LNCAP (cell line): Measurements from ENCODE around the gene PITPNM1.

Experiments
- TF ChIP-seq, protein P1 (sequence below): fragments of 450-650 bp; IDR thresholded peaks from 2 replicates; pipeline ENCODE4 v1.5.1; 2017; ENCODE audit warnings: mild to moderate bottlenecking

Gene PITPNM1

DNA sequence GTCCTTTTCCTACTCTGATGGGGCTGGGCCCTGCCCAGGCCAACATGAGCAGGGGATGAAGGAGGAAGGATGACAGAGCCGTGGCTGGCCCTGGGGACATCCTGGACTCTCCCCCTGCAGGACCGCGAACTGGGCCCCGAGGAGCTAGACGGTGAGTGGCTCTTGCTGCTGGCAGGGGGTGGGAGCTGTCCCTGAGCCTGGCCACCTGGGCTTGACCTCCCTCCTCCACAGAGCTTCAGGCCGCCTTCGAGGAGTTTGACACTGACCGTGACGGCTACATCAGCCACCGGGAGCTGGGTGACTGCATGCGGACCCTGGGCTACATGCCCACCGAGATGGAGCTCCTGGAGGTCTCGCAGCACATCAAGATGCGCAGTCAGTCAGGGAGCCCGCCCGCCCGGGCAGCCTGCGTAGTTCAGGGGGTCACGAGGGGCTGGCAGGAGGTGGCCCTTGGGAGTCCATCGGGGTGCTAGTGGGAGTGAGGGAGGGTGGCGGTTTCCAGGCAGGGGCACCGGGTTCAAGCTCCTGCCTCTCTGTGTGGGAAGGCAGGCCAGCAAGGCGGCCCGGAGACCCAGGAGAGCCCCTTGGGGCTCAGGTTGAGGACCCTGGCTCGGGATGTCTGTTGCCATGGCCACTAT, 49.0 kb downstream of the PITPNM1 start:
- TF ChIP-seq, protein P1, sequence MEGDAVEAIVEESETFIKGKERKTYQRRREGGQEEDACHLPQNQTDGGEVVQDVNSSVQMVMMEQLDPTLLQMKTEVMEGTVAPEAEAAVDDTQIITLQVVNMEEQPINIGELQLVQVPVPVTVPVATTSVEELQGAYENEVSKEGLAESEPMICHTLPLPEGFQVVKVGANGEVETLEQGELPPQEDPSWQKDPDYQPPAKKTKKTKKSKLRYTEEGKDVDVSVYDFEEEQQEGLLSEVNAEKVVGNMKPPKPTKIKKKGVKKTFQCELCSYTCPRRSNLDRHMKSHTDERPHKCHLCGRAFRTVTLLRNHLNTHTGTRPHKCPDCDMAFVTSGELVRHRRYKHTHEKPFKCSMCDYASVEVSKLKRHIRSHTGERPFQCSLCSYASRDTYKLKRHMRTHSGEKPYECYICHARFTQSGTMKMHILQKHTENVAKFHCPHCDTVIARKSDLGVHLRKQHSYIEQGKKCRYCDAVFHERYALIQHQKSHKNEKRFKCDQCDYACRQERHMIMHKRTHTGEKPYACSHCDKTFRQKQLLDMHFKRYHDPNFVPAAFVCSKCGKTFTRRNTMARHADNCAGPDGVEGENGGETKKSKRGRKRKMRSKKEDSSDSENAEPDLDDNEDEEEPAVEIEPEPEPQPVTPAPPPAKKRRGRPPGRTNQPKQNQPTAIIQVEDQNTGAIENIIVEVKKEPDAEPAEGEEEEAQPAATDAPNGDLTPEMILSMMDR = no peak

DNA sequence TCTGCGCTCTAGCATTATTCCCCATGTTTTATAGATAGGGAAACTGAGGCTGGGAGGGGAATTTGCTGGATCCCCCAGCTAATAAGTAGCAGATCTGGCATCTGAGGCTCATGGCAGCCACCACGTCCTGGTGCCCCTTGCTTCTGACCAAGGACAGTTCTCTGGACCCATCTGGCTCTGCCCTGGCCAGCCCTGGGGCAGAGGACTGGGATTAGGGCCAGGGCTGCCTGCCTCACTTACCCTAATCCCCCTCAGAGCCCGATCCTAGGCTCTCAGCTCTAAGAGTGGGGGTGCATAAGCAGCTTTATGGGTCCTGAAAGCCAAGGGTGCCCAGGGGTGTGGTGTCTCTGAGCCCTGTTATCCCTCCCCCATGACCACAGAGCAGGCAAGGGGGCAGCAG, 50.1 kb downstream of the PITPNM1 start, which contains the start of gene CABP4:
Gene CABP4 (plus strand): TSS at position 301 of the 400 bp plus-strand sequence. CDS start 70 bp downstream, at position 371.
- TF ChIP-seq, protein P1 = no peak

DNA sequence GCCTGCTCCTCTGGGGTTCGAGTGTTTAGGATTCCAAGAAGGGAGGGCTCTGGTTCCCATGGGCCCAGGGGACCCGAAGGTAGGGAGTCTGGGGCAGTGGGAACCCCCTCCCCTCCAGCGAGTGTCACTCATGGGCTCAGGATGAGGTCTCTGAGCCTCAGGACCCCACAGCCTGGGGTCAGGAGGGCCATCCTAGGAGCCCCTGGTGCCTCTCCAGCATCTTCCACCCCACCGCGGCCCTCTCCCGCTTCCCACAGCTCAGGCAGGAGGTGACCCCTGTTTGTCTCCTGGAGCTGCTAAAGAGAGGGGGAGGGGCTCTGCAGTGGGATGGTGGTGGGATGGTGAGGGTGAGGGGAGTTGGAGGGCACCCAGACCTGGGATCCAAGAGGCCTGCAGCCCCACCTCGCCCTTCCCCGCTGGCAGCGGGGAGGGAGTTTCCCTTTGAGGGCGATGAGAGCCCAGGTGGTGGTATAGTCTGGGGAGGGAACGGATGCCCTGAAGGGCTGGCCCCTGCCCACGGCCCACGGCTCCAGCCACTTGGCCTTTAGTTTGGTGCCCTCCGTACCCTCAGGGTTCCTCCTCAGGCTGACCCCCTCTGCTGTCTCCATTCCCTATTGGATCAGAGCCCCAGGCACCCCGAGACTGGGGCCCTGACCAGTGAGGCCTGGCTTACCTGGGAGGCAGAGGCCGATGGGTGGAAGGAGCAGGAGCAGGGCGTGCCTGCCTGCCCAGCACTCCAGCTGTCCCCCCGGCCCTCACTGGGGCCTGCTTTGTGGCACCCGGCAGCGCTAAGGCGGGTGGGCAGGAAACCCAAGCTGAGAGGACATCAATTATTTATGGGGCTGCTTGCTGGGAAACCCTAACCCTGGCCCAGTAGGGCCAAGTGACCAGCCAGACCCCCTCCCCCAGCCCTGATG, 51.1 kb downstream of the PITPNM1 start:
- TF ChIP-seq, protein P1 = no peak

DNA sequence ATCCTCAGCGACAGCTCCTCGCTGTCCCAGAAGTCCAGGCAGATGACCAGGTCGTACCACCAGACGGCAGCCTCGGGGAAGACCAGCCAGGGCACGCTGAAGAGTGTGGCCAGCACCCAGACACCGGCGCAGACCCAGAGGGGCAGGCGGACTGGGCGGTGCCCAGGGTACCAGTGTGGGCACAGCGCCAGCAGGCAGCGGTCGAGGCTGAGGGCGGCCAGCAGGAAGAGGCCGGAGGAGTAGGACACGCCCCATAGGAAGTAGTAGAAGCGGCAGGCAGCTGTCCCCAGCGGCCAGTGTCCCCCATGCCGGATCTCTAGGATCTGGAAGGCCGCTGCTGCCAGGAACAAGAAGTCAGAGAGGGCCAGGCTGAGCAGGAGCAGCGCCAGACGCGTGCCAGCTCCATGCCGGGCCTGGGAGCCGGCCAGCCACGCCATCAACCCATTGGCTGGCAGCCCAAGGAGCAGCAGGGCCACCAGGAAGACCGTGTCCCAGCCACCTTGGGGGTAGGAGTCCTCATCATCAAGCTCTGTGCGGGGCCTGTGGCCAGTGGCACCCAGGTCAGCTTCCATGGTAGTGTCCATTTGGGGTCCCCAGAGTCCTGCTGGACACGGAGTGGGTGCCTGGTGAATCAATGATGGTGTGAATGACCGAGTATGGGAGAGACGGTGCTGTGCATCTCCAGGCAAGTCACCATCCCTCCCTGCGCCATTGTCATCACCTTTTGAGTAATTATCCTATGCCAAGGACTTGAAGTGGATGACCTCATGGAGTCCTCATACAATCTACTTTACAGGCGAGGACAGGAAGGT, 52.8 kb downstream of the PITPNM1 start, which contains the start of gene GPR152:
Gene GPR152 (minus strand): TSS at position 589 of the 812 bp plus-strand sequence. CDS start 5 bp downstream, at position 584.
- TF ChIP-seq, protein P1 = no peak

DNA sequence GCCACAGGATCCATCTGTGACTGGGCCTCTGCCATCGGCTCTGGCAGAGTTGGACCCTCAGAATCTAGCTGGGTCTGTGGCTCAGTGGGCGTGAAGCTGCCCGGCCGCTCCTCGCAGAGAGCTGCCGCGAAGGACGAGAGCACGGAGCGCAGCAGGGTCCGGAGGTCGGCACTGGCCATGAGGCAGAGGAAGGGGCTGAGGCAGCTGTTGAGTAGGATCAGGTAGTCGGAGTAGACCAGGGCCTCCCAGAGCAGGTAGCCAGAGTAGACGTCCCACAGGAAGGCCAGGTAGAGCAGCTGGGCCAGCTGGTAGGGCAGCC, 53.5 kb downstream of the PITPNM1 start:
- TF ChIP-seq, protein P1 = no peak

DNA sequence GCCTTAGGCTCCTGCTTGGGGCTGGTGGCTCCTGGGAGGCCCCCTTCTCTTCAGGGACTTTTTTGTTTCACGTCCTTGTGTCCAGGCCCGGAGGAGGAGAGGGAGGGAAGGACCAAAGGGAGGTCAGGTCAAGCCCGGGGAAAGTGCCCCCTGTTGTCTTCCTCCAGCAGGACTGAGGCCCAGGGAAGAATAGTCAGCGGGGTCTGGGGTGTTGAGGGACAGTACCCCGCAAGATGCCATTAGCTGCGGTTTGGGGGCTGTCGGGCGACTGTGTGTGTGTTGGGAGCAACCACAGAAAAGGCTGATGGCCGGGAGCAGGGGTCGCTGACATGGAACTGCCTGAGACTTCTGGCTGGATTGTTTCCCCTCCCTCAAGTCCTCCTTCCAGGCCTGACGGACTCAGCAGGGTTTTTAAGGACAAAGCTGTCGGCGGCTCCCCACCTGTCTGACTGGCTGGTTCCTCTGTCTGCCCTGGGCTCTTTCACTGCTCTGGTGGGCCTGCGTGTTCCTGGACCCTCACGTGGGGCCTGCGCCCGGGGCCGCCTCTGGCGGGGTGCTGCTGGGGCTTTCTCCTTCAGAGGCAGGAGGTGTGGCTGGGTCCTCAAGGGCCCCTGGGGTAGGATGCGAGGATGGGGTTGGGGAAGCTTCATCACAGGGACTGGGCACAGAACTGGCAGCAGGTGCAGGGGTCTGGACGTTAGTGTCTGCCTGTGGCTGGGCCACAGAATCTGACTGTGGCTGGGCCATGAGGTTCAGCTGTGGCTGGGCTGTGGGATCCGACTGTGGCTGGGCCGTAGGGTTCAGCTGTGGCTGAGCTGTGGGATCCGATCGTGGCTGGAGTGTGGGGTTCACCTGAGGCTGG, 54.1 kb downstream of the PITPNM1 start:
- TF ChIP-seq, protein P1 = no peak
